ENCODE data around the gene DNAJB8. TPM values are rescaled to one million over a fixed set of nuclear protein-coding genes. Genes with fewer than 3 reads are reported as not detected.

Gene DNAJB8
- total RNA-seq, 1 donor from 2014 or later = not detected

DNA sequence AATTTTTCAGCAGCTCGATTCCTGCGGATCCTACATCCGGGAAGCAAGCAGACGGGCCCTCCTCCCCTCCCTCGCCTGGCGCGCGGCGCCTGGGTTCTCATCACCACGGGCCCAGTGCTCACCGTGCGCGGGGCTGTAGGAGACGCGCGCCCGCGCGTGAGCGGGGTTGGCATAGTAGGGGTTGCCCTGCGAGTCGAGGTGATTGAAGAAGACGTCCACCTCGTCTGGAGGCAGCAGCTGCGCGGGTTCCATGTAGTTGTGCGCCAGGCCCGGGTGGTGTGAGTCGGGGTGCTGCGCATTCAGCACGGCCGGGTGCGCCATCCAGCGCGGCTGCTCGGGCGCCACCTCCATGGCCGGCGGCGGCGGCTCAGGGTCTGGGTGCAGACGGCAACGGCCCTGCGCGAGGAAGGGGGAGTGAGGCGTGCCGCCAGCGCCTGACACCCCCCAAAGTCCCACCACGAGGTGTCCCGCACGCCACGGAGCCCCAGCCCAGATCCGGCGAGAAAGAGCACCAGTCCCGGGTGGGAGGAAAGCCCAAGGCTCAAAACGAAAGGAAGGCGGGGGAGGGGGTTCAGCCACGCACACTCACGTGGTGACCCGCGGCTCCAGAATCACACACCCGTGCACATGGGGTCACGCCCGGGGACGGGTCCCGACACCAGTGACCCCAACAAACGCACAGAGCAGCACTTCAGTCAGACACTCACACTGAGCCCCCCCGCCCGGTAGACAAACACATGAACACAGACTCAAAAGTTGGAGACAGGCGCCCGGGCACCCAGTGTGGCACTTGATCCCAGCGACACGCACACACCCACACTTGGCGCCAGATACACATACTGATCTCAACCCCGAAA is 20.2 kb upstream of the DNAJB8 start:
- peaks cover 56% of the 10 kb centered on the region for H3K27me3 Mint-ChIP-seq (ENCODE audit: low read depth, unreplicated experiment)
- no peaks in the 10 kb centered on the region for H3K36me3 Mint-ChIP-seq (ENCODE audit: low read depth, unreplicated experiment)
- peak overlapping the region; percentile 73 for H3K4me3 Mint-ChIP-seq (ENCODE audit: unreplicated experiment)
- Histone ChIP-seq H3K9ac (ENCODE audit: low read length) (peak overlapping the region; percentile 56), H3K79me2 (ENCODE audit: insufficient read depth, low read length) (peaks cover 12% of the 10 kb centered on the region), H2AFZ (ENCODE audit: low read depth, low read length) (peak overlapping the region; percentile 45), H3K27ac (ENCODE audit: low read depth, low read length) (no peak overlapping the region), H3K4me2 (ENCODE audit: low read length) (peak overlapping the region; percentile 89), H3K9me3 (ENCODE audit: insufficient read depth, low read depth, low read length) (no peaks in the 10 kb centered on the region), H4K20me1 (ENCODE audit: insufficient read depth, low read length) (peaks cover 33% of the 10 kb centered on the region), H3K4me3 (ENCODE audit: insufficient read depth, low read depth, low read length) (peak overlapping the region; percentile 62), H3K27me3 (ENCODE audit: insufficient read depth, low read length) (peaks cover 74% of the 10 kb centered on the region), H3K36me3 (ENCODE audit: insufficient read depth, low read length) (no peaks in the 10 kb centered on the region), H3K4me1 (ENCODE audit: insufficient read depth, low read length) (peaks cover 38% of the 10 kb centered on the region)
- FAIRE-seq (no peak), DNase-seq (ENCODE audit: low read depth) (no peak)
- H3K4me1 Mint-ChIP-seq (ENCODE audit: low read depth, unreplicated experiment) = peaks cover 20% of the 10 kb centered on the region
- TF ChIP-seq EZH2 (IDR thresholded peaks at IDR 0.05; ENCODE audit: insufficient read depth, low read length) = peak; percentile 69
- TF ChIP-seq, protein P1, sequence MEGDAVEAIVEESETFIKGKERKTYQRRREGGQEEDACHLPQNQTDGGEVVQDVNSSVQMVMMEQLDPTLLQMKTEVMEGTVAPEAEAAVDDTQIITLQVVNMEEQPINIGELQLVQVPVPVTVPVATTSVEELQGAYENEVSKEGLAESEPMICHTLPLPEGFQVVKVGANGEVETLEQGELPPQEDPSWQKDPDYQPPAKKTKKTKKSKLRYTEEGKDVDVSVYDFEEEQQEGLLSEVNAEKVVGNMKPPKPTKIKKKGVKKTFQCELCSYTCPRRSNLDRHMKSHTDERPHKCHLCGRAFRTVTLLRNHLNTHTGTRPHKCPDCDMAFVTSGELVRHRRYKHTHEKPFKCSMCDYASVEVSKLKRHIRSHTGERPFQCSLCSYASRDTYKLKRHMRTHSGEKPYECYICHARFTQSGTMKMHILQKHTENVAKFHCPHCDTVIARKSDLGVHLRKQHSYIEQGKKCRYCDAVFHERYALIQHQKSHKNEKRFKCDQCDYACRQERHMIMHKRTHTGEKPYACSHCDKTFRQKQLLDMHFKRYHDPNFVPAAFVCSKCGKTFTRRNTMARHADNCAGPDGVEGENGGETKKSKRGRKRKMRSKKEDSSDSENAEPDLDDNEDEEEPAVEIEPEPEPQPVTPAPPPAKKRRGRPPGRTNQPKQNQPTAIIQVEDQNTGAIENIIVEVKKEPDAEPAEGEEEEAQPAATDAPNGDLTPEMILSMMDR (IDR thresholded peaks at IDR 0.05; ENCODE audit: insufficient read depth, low read depth, low read length) = no peak
- H3K27ac Mint-ChIP-seq (ENCODE audit: unreplicated experiment) = peak overlapping the region; percentile 47
- H3K9me3 Mint-ChIP-seq (ENCODE audit: unreplicated experiment) = peaks cover 2% of the 10 kb centered on the region

DNA sequence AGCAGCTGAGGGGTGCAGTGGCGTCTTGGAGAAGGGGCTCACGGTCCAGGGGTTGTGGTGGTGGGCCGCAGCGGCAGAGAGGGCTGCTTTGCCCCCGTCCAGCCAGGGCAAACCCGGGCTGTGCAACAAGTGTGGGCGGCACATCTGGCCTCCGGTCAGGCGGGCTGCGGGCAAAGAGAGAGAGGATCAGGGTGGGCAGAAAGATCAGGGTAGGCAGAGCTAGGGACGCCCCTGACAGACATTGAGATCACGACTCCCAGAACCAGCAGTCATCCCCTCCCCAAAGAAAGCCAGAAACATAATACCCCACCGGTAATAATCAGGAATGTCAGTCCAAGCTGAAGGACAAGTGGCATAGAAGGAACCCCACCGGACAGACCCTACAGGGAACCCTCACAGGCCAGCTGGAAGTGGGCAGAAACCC is 19.5 kb upstream of the DNAJB8 start:
- H3K27ac Mint-ChIP-seq (ENCODE audit: unreplicated experiment) = peak overlapping the region; percentile 77
- Histone ChIP-seq H3K9me3 (ENCODE audit: insufficient read depth, low read depth, low read length) (no peaks in the 10 kb centered on the region), H2AFZ (ENCODE audit: low read depth, low read length) (peak overlapping the region; percentile 45), H3K27me3 (ENCODE audit: insufficient read depth, low read length) (peaks cover 70% of the 10 kb centered on the region), H3K4me2 (ENCODE audit: low read length) (peak overlapping the region; percentile 89), H3K27ac (ENCODE audit: low read depth, low read length) (no peak overlapping the region), H4K20me1 (ENCODE audit: insufficient read depth, low read length) (peaks cover 26% of the 10 kb centered on the region), H3K79me2 (ENCODE audit: insufficient read depth, low read length) (peaks cover 12% of the 10 kb centered on the region), H3K9ac (ENCODE audit: low read length) (peak overlapping the region; percentile 50), H3K4me1 (ENCODE audit: insufficient read depth, low read length) (peaks cover 38% of the 10 kb centered on the region), H3K4me3 (ENCODE audit: insufficient read depth, low read depth, low read length) (peak overlapping the region; percentile 62), H3K36me3 (ENCODE audit: insufficient read depth, low read length) (no peaks in the 10 kb centered on the region)
- DNase-seq (ENCODE audit: low read depth) = no peak
- no peak for FAIRE-seq
- peaks cover 21% of the 10 kb centered on the region for H3K4me1 Mint-ChIP-seq (ENCODE audit: low read depth, unreplicated experiment)
- H3K9me3 Mint-ChIP-seq (ENCODE audit: unreplicated experiment) = peaks cover 2% of the 10 kb centered on the region
- H3K27me3 Mint-ChIP-seq (ENCODE audit: low read depth, unreplicated experiment) = peaks cover 53% of the 10 kb centered on the region
- H3K4me3 Mint-ChIP-seq (ENCODE audit: unreplicated experiment) = peak overlapping the region; percentile 42
- TF ChIP-seq, protein P1 (IDR thresholded peaks at IDR 0.05; ENCODE audit: insufficient read depth, low read depth, low read length) = no peak
- peak; percentile 13 for TF ChIP-seq EZH2 (IDR thresholded peaks at IDR 0.05; ENCODE audit: insufficient read depth, low read length)
- no peaks in the 10 kb centered on the region for H3K36me3 Mint-ChIP-seq (ENCODE audit: low read depth, unreplicated experiment)
